UCSD-AML1 (cell line): ENCODE results near the gene SLC25A25.
"Not testable (repeated sequence)": the region's sequence is repeated elsewhere in the genome, so short reads cannot be mapped to it uniquely, and the experiment has no call there.

Experiments used
- DNase-seq: peaks from one replicate; lab custom pipeline; 2025; ENCODE audit not compliant: unreplicated experiment; lab: John Stamatoyannopoulos, UW

The SLC25A25 gene

DNA sequence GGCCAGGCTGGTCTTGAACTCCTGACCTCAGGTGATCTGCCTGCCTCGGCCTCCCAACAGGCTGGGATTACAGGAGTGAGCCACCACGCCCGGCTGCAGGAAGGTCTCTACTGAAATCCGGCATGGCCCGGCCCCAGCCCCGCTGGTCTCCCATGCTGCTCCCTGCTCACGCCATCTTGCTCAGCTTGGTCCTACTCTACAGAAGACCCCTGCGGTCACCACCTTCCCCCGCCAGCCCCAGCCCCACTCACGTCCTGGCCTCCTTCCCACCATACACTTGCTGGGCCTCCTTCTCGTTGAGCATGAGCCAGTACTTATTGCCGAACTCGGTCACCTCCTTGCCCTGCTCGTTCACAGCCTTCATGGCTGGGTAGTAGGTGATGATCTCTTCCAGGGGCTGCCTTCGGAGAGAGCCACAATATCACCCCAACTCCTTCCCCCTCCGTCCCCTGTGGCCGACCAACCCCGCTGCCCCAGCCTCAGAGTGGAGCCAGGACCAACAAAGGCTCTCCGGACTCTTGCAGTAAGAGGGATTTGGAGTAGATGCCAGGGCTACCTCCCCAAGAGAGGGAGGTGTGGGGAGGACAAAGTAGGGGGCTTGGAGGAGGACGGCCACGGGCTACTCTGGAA, 55.5 kb downstream of the SLC25A25 start:
- DNase-seq = no peak

DNA sequence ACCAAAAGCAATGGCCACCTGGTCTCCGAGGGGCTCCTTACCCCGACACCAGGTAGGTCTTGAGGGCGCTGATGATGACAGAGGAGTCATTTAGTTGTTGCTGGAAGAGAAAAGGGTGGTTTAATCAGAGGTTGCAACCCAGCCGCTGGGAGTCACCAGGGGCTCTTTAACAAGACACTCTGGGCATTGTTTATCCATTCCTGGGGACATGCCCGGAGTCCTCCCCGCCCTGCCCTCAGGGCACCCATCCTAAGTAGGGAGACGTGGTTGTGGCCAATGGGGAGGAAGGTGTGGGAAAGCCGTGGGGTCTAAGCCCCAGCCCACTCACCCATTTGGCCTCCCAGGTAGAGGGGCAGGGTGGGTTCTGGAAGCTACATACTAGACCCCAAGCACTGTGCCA, 56.4 kb downstream of the SLC25A25 start:
- DNase-seq = no peak

DNA sequence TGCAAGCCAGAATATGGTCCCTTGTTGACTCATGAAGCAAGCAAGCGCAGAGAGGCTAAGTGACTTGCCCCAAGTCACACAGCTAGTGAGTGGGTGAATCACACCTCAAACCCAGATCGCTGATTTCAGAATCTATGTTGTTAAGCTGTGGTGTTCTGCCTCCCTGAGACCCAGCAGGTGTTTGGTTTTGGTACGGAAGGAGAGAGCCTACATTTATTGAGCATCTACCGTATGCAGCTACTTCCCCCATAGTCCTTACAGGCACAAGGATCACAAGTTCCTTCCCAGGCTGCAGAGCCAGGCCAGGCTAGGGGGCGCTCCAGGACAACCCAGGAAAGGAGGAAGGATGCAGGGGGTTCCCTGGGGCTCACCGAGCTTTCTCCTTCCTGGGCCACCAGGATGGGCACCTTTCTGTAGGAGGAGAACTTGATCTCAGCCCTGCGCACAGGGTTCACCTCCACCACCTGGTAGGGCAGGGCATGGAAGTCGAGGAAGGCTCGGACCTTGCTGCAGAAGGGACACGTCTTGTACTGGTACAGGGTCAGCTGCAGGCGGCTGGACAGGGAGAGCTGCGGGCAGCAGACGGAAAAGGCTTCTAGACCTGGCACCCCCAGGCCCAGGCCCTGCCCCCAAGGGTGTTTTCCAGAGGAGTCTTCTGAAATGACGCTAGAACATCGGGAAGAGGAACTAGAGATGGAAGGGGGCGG, 57.0 kb downstream of the SLC25A25 start:
- peak; percentile 84 for DNase-seq

DNA sequence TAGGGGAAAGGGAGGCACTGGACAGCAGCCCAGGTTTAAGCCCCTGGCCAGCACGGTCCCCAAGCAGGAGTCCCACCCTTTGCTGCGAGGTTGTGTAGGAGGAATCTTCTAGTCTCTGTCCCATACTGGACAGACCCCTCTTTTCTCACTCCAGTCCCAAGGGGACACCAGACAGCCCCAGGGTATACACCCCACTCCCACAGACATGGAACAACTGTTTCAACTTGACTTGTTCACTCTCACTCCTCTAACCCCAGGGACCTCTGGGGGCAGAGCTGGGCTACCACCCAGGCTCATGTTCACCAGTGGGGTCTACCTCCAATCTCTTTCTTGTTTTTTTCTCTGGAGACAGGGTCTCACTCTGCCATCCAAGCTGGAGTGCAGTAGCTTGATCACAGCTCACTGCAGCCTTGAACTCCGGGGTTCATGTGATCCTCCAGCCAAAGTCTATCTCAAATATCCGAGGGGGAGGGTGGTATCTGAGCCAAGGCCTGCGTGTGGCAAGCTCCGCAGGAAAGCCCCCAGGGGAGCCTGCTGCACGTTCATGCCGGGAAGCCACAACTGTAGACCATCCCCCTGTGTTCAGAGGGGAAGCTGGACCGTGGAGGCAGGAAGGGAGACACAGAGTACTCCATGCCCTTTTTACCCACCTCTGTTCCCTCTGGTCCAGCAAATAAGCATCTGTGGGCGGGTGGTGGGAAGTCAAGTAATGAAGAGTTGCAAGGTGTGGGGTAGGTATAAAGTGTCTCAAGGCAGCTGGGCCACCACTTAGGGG, 57.7 kb downstream of the SLC25A25 start:
- DNase-seq = no peak

DNA sequence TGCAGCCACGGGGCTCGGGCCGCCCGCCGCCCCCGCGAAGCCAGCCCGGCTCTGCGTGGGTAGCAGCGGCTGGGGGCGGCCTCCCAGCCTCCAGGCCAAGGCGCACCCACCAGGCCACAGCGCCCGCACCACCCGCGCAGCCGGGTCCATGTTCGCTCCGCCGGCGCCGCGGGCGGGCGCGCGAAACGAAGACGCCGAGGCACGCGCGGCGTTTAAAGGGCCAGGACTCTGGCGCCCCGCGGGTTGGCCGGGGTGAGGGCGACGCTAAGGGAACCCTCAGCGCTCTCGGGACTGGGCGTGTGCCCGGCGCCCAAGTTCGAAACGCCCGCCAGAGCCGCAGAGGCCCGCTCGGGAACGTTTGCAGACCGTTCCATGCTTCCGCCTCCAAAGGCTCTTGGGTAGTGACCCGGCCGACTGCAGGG, 59.5 kb downstream of the SLC25A25 start, which contains the start of gene PTGES2:
PTGES2 (minus strand) TSS at position 162 of the 422 bp plus-strand sequence; CDS start at position 150, 12 bp downstream.
- DNase-seq = peak; percentile 86

- peak; percentile 86 for DNase-seq
Measured at GRCh38 chr9:128127990-128128835, 60.2 kb downstream of the SLC25A25 start.

DNA sequence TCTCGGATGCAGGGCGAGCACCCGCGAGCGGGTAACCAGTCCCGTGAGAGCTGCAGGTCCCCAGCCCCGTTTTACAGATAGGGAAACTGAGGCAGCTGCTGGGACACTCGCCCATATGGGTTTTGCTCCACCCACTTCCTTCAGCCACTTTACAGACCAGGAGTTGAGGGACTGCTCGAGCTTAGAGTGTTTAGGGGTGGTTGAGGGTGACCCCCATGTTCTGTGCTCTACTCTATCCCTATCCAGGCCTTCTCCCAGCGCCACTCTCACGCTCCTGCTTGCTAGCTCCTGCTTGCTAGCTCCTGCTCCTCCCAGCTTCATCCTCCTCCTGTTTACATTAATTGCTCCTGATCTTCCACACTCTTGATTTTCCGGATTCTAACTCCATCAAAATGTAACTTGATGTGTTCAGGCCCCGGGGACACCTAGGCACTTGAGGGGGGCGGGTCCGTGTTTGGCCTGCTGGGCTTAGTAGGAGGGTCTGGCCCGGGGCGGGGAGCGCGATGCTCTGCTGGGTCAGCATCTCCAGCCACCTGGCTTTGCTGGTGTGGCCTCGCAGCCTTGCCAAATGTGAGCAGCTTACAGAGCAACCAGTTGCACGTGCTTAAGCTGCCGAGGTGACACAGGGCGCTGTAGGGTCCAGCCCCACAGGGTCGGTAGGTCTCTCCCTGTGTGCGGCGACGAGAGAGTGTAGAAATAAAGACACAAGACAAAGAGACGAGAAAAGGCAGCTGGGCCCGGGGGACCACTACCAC, 61.0 kb downstream of the SLC25A25 start:
- DNase-seq = no peak

DNA sequence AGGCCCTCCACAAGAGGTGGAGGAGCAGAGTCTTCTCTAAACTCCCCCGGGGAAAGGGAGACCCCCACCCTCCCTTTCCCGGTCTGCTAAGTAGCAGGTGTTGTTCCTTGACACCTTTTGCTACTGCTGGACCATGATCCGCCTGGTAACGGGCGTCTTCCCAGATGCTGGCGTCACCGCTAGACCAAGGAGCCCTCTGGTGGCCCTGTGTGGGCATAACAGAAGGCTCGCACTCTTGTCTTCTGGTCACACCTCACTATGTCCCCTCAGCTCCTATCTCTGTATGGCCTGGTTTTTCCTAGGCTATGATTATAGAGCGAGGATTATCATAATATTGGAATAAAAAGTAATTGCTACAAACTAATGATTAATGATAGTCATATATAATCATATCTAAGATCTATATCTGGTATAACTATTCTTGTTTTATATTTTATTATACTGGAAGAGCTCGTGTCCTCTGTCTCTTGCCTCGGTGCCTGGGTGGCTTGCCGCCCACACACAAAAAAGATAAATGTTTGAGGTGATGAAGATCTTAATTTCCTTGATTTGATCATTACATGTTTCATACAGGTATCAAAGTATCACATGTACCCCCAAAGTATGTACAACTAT, 62.1 kb downstream of the SLC25A25 start:
- not testable (repeated sequence) for DNase-seq

GRCh38 chr9:128130651-128131050, 62.6 kb downstream of the SLC25A25 start:
- not testable (repeated sequence) for DNase-seq

DNA sequence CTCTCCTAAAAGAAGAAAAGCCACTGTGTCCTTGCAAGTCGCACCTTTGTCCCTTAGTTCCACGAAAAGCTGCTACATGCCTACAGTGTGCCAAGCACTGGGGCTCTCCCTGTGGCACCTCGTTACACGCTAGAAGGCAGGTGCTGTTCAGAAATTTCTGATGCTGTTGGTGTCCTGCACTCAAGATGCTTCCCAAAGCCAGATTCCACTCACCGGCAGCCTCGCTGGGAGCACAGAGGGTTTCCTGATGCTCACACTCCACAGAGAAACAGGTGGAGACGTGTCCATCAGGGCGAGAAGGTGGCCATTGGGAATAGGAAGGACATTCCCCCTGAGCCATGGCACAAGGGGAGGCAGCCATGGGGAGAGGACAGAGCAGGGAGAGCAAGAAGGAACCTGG, 63.3 kb downstream of the SLC25A25 start:
- DNase-seq = not testable (repeated sequence)

DNA sequence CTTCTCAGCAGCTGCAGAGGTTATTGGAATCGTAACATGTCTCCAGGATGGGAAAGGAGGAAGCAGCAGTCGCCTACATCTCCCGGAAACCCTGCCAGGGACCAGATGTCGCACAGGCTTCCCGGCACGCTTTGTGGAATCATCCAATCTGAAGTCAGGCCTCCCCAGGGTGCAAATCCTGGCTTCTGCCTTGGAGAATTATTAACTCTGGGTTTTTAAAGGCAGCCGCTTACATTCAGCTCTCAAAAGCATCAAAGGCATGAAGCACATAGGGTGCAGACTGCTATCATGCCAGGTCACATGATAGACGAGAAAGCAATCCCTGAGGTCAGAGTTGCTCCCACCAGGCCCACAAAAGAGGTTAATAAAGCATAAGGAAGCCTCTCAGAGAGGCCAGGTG, 64.1 kb downstream of the SLC25A25 start:
- DNase-seq = not testable (repeated sequence)

GRCh38 chr9:128135561-128135960, 67.5 kb downstream of the SLC25A25 start:
- DNase-seq = not testable (repeated sequence)

DNA sequence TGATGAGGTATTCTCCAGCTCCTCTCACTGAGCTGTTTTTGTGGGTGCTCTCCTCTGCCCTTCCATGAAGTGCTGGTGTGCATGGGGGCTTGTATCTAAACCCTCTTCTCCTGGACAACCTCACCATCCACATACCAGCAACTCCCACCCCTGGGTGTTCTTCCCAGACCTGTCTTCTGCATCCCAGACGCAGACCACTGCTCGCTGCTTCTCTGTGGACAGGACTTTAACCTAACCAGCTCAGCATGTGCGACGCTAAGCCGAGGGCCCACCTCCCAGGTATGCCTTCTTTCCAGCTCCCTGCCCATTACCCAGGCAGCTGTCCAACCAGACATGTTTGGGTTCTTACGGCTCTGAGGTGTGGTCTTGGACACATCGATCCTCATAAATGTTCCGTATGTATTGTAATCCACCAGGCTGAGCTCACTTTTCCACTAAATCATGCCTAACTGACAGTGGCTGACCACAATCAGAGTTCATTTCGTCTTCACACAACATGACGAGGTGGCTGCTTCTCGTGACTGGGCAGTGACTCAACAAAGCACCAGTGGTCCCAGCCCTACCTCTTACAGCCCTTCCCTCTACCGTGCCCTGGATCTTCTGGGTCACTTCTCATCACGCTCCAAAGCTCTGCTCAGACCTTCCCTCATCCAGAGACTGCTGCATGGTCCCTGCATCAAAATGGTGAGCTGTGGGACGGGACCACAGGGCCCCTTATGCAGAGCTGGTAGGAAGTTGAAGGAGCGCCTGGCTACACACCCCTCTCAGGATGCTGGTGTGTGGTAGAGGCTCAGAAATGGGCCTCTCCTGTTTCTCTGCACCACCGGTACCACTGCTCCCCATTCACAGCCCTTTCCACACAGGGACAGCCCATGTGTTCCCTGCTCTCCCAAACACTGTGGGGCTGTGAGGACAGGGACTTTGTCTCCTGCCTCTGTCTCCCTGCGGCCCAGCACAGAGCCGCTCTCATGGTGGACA, 69.1 kb downstream of the SLC25A25 start:
- no peak for DNase-seq

GRCh38 chr9:128138001-128138400, 70.0 kb downstream of the SLC25A25 start:
- DNase-seq = no peak

DNA sequence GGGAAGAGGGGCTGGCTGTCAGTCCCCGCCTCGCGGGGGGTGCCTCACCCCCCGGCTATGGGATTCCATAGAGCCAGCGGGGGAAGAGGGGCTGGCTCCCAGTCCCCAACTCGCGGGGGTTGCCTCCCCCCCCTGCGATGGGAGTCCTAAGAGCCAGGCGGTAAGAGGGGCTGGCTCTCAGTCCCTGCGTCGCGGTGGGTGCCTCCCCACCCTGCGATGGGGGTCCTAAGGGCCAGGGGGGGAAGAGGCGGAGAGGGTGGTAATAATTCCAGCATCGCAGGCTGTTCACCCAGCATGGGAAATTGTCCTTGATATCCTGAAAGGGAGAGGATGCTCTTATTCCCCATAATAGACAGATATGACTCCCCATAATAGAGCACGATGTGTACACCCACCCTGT, 71.6 kb downstream of the SLC25A25 start:
- DNase-seq = no peak

DNA sequence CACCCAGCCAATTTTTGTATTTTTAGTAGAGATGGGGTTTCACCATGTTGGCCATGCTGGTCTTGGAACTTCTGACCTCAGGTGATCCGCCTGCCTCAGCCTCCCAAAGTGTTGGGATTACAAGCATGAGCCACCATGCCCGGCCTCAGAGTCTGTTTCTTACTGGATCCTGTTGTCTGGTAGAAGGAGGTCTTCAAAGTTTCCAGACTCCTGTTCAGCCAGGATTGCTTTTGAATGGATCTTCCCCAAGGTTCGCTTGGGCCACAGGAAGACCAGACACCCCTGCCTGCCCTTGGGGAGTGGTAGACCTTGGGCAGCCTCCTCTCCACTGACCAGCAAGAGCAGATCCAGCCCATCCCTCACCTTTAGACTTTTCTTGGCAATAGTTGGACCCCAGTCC, 73.6 kb downstream of the SLC25A25 start:
- DNase-seq = no peak

- peak; percentile 50 for DNase-seq
Measured at GRCh38 chr9:128142061-128142460, 74.0 kb downstream of the SLC25A25 start.

GRCh38 chr9:128142596-128142995, 74.6 kb downstream of the SLC25A25 start:
- DNase-seq = no peak
